Measurements from ENCODE around the gene KLHL29. TPM values are rescaled to one million over a fixed set of nuclear protein-coding genes. Genes with fewer than 3 reads are reported as not detected.

The KLHL29 gene
- total RNA-seq, 5 donors from 2014 or later (not counting 1 experiment from before 2014, with no cell fraction given), result 1.8 to 6.6 (median 2.5) TPM

GRCh38 chr2:23496456-23496855 lies 111.5 kb downstream of the KLHL29 start:
- Mint-ChIP-seq H3K4me1 (peaks cover 25 to 36% (median 26%) of the 10 kb centered on the region in 3 donors), H3K36me3 (no peaks in the 10 kb centered on the region), H3K27me3 (peaks cover 6 to 11% of the 10 kb centered on the region in 2 donors), H3K9me3 (no peaks in the 10 kb centered on the region), H3K27ac (no peak overlapping the region), H3K4me3 (peak overlapping the region in 1 of 3 donors; percentile 54)
- Histone ChIP-seq H3K4me1 (ENCODE audit: control insufficient read depth in 1 of 2, extremely low read depth in 1 of 2, insufficient read depth in 2 of 2, low read length in 2 of 2) (peaks cover 12 to 25% of the 10 kb centered on the region in 2 experiments), H3K36me3 (ENCODE audit: control insufficient read depth in 2 of 2, extremely low read depth in 1 of 2, insufficient read depth in 1 of 2, low read length in 1 of 2) (no peaks in the 10 kb centered on the region), H3K4me3 (ENCODE audit: control insufficient read depth in 1 of 2, extremely low read depth in 1 of 2, low read length in 1 of 2) (peak overlapping the region in 1 of 2 donors; percentile 15), H3K27me3 (replicated peaks in 1 of 2; ENCODE audit: control insufficient read depth in 2 of 2, extremely low read depth in 1 of 2, insufficient read depth in 2 of 2, low read length in 1 of 2) (peaks cover 0 to 33% of the 10 kb centered on the region in 2 experiments), H3K9me3 (no peaks in the 10 kb centered on the region), H3K27ac (ENCODE audit: low read length) (no peak overlapping the region)
- ATAC-seq (replicated peaks in 1 of 4), result no peak
- DNase-seq, result no peak
- CTCF ChIA-PET, result interaction anchor here in 1 of 2 donors (0.6 kb wide), 1 partner anchor 106 kb away, joined by 6 read pairs; no protein-coding TSS in a partner anchor
- POLR2A ChIA-PET, result no interaction called here
- no CpG with 5 or more reads among the region's 5 CpGs for WGBS (ENCODE audit: insufficient coverage)

- Histone ChIP-seq H3K9me3 (no peaks in the 10 kb centered on the region), H3K27me3 (replicated peaks in 1 of 2; ENCODE audit: control insufficient read depth in 2 of 2, extremely low read depth in 1 of 2, insufficient read depth in 2 of 2, low read length in 1 of 2) (peaks cover 0 to 27% of the 10 kb centered on the region in 2 experiments), H3K4me3 (ENCODE audit: control insufficient read depth in 1 of 2, extremely low read depth in 1 of 2, low read length in 1 of 2) (no peak overlapping the region), H3K27ac (ENCODE audit: low read length) (no peak overlapping the region), H3K36me3 (ENCODE audit: control insufficient read depth in 2 of 2, extremely low read depth in 1 of 2, insufficient read depth in 1 of 2, low read length in 1 of 2) (no peaks in the 10 kb centered on the region), H3K4me1 (ENCODE audit: control insufficient read depth in 1 of 2, extremely low read depth in 1 of 2, insufficient read depth in 2 of 2, low read length in 2 of 2) (peaks cover 12 to 25% of the 10 kb centered on the region in 2 experiments)
- ATAC-seq (replicated peaks in 1 of 4), result peak; percentile 22 to 80 (median 46)
- no peaks in the 10 kb centered on the region for H3K9me3 Mint-ChIP-seq
- H3K4me1 Mint-ChIP-seq, result peaks cover 25 to 32% (median 26%) of the 10 kb centered on the region in 3 donors
- H3K27ac Mint-ChIP-seq, result no peak overlapping the region
- ChIA-PET CTCF (no interaction called here), POLR2A (no interaction called here)
- 0% methylated on average over 3 of the region's 7 CpGs for WGBS (ENCODE audit: insufficient coverage)
- peak in 14 of 35 experiments; percentile 2 to 29 (median 7) for DNase-seq
- peak overlapping the region in 1 of 3 donors; percentile 54 for H3K4me3 Mint-ChIP-seq
- H3K27me3 Mint-ChIP-seq, result peaks cover 0 to 5% of the 10 kb centered on the region in 2 donors
- no peaks in the 10 kb centered on the region for H3K36me3 Mint-ChIP-seq
Observed at GRCh38 chr2:23497063-23497462, 112.1 kb downstream of the KLHL29 start.

- 54% methylated on average over 6 of the region's 6 CpGs for WGBS (ENCODE audit: insufficient coverage)
- peaks cover 0 to 4% of the 10 kb centered on the region in 2 donors for H3K27me3 Mint-ChIP-seq
- peaks cover 12 to 25% of the 10 kb centered on the region in 2 experiments for H3K4me1 ChIP-seq (ENCODE audit: control insufficient read depth in 1 of 2, extremely low read depth in 1 of 2, insufficient read depth in 2 of 2, low read length in 2 of 2)
- ChIA-PET POLR2A (no interaction called here), CTCF (no interaction called here)
- no peak for DNase-seq
- peaks cover 25 to 31% (median 26%) of the 10 kb centered on the region in 3 donors for H3K4me1 Mint-ChIP-seq
- no peak for ATAC-seq (replicated peaks in 1 of 4)
- no peak overlapping the region for H3K27ac ChIP-seq (ENCODE audit: low read length)
- no peaks in the 10 kb centered on the region for H3K36me3 ChIP-seq (ENCODE audit: control insufficient read depth in 2 of 2, extremely low read depth in 1 of 2, insufficient read depth in 1 of 2, low read length in 1 of 2)
- peak overlapping the region in 1 of 3 donors; percentile 54 for H3K4me3 Mint-ChIP-seq
- no peak overlapping the region for H3K27ac Mint-ChIP-seq
- no peak overlapping the region for H3K4me3 ChIP-seq (ENCODE audit: control insufficient read depth in 1 of 2, extremely low read depth in 1 of 2, low read length in 1 of 2)
- no peaks in the 10 kb centered on the region for H3K9me3 Mint-ChIP-seq
- no peaks in the 10 kb centered on the region for H3K36me3 Mint-ChIP-seq
- H3K9me3 ChIP-seq, result no peaks in the 10 kb centered on the region
- peaks cover 0 to 23% of the 10 kb centered on the region in 2 experiments for H3K27me3 ChIP-seq (replicated peaks in 1 of 2; ENCODE audit: control insufficient read depth in 2 of 2, extremely low read depth in 1 of 2, insufficient read depth in 2 of 2, low read length in 1 of 2)
Observed at GRCh38 chr2:23497536-23497935, 112.6 kb downstream of the KLHL29 start.

GRCh38 chr2:23498943-23499342 lies 114.0 kb downstream of the KLHL29 start:
- Histone ChIP-seq H3K4me3 (ENCODE audit: control insufficient read depth in 1 of 2, extremely low read depth in 1 of 2, low read length in 1 of 2) (no peak overlapping the region), H3K36me3 (ENCODE audit: control insufficient read depth in 2 of 2, extremely low read depth in 1 of 2, insufficient read depth in 1 of 2, low read length in 1 of 2) (no peaks in the 10 kb centered on the region), H3K9me3 (no peaks in the 10 kb centered on the region), H3K4me1 (ENCODE audit: control insufficient read depth in 1 of 2, extremely low read depth in 1 of 2, insufficient read depth in 2 of 2, low read length in 2 of 2) (peaks cover 12 to 25% of the 10 kb centered on the region in 2 experiments), H3K27ac (ENCODE audit: low read length) (no peak overlapping the region), H3K27me3 (replicated peaks in 1 of 2; ENCODE audit: control insufficient read depth in 2 of 2, extremely low read depth in 1 of 2, insufficient read depth in 2 of 2, low read length in 1 of 2) (peaks cover 0 to 18% of the 10 kb centered on the region in 2 experiments)
- DNase-seq (no peak), ATAC-seq (replicated peaks in 1 of 4) (no peak)
- peaks cover 25 to 31% (median 26%) of the 10 kb centered on the region in 3 donors for H3K4me1 Mint-ChIP-seq
- no peak overlapping the region for H3K27ac Mint-ChIP-seq
- peaks cover 0 to 4% of the 10 kb centered on the region in 2 donors for H3K27me3 Mint-ChIP-seq
- POLR2A ChIA-PET, result no interaction called here
- CTCF ChIA-PET, result no interaction called here
- no peak overlapping the region for H3K4me3 Mint-ChIP-seq
- H3K9me3 Mint-ChIP-seq, result no peaks in the 10 kb centered on the region
- WGBS (ENCODE audit: insufficient coverage), result no CpG with 5 or more reads among the region's 7 CpGs
- H3K36me3 Mint-ChIP-seq, result no peaks in the 10 kb centered on the region

GRCh38 chr2:23499439-23499838 lies 114.5 kb downstream of the KLHL29 start:
- Histone ChIP-seq H3K9me3 (no peaks in the 10 kb centered on the region), H3K4me3 (ENCODE audit: control insufficient read depth in 1 of 2, extremely low read depth in 1 of 2, low read length in 1 of 2) (no peak overlapping the region), H3K27ac (ENCODE audit: low read length) (no peak overlapping the region), H3K36me3 (ENCODE audit: control insufficient read depth in 2 of 2, extremely low read depth in 1 of 2, insufficient read depth in 1 of 2, low read length in 1 of 2) (no peaks in the 10 kb centered on the region), H3K27me3 (replicated peaks in 1 of 2; ENCODE audit: control insufficient read depth in 2 of 2, extremely low read depth in 1 of 2, insufficient read depth in 2 of 2, low read length in 1 of 2) (peaks cover 0 to 18% of the 10 kb centered on the region in 2 experiments), H3K4me1 (ENCODE audit: control insufficient read depth in 1 of 2, extremely low read depth in 1 of 2, insufficient read depth in 2 of 2, low read length in 2 of 2) (peaks cover 12 to 25% of the 10 kb centered on the region in 2 experiments)
- POLR2A ChIA-PET, result no interaction called here
- Mint-ChIP-seq H3K27ac (no peak overlapping the region), H3K9me3 (no peaks in the 10 kb centered on the region), H3K4me1 (peaks cover 25 to 31% (median 26%) of the 10 kb centered on the region in 3 donors), H3K4me3 (no peak overlapping the region), H3K27me3 (peaks cover 0 to 4% of the 10 kb centered on the region in 2 donors), H3K36me3 (no peaks in the 10 kb centered on the region)
- ATAC-seq (replicated peaks in 1 of 4) (no peak), DNase-seq (no peak)
- WGBS (ENCODE audit: insufficient coverage), result 91% methylated on average over 8 of the region's 8 CpGs
- CTCF ChIA-PET, result no interaction called here

- Histone ChIP-seq H3K9me3 (no peaks in the 10 kb centered on the region), H3K4me1 (ENCODE audit: control insufficient read depth in 1 of 2, extremely low read depth in 1 of 2, insufficient read depth in 2 of 2, low read length in 2 of 2) (peaks cover 12 to 17% of the 10 kb centered on the region in 2 experiments), H3K27ac (ENCODE audit: low read length) (no peak overlapping the region), H3K27me3 (replicated peaks in 1 of 2; ENCODE audit: control insufficient read depth in 2 of 2, extremely low read depth in 1 of 2, insufficient read depth in 2 of 2, low read length in 1 of 2) (peaks cover 0 to 15% of the 10 kb centered on the region in 2 experiments), H3K4me3 (ENCODE audit: control insufficient read depth in 1 of 2, extremely low read depth in 1 of 2, low read length in 1 of 2) (no peak overlapping the region), H3K36me3 (ENCODE audit: control insufficient read depth in 2 of 2, extremely low read depth in 1 of 2, insufficient read depth in 1 of 2, low read length in 1 of 2) (no peaks in the 10 kb centered on the region)
- Mint-ChIP-seq H3K4me3 (no peak overlapping the region), H3K27ac (no peak overlapping the region), H3K36me3 (no peaks in the 10 kb centered on the region), H3K9me3 (no peaks in the 10 kb centered on the region), H3K4me1 (peaks cover 19 to 21% (median 21%) of the 10 kb centered on the region in 3 donors), H3K27me3 (peaks cover 0 to 2% of the 10 kb centered on the region in 2 donors)
- ChIA-PET CTCF (no interaction called here), POLR2A (no interaction called here)
- ATAC-seq (replicated peaks in 1 of 4) (no peak), DNase-seq (no peak)
- WGBS (ENCODE audit: insufficient coverage), result 90% methylated on average over 10 of the region's 12 CpGs
Observed at GRCh38 chr2:23500836-23501235, 115.9 kb downstream of the KLHL29 start.
